ENCODE measurements around the gene SUSD1.
"Not testable (repeated sequence)": the region's sequence is repeated elsewhere in the genome, so short reads cannot be mapped to it uniquely, and the experiment has no call there.

The SUSD1 gene

GRCh38 chr9:112173489-112174221 is 1.4 kb downstream of the SUSD1 start:
- DNase-seq (ENCODE audit: low read depth), result no peak

- no peak for DNase-seq (ENCODE audit: low read depth)
These were observed 4.1 kb downstream of the SUSD1 start for GRCh38 chr9:112170968-112171367.

- DNase-seq (ENCODE audit: low read depth), result no peak
These were observed 4.9 kb downstream of the SUSD1 start for GRCh38 chr9:112170235-112170634.

GRCh38 chr9:112169368-112169767 is 5.7 kb downstream of the SUSD1 start:
- DNase-seq (ENCODE audit: low read depth), result no peak

GRCh38 chr9:112168197-112168596 is 6.9 kb downstream of the SUSD1 start:
- DNase-seq (ENCODE audit: low read depth), result no peak

GRCh38 chr9:112166176-112167140 is 8.6 kb downstream of the SUSD1 start:
- DNase-seq (ENCODE audit: low read depth), result no peak

GRCh38 chr9:112162621-112163413 is 12.3 kb downstream of the SUSD1 start:
- no peak for DNase-seq (ENCODE audit: low read depth)

GRCh38 chr9:112159781-112160180 is 15.3 kb downstream of the SUSD1 start:
- DNase-seq (ENCODE audit: low read depth), result no peak

GRCh38 chr9:112158656-112159367 is 16.3 kb downstream of the SUSD1 start:
- DNase-seq (ENCODE audit: low read depth), result no peak

GRCh38 chr9:112157961-112158360 is 17.1 kb downstream of the SUSD1 start:
- no peak for DNase-seq (ENCODE audit: low read depth)

- no peak for DNase-seq (ENCODE audit: low read depth)
These were observed 18.0 kb downstream of the SUSD1 start for GRCh38 chr9:112157087-112157486.

GRCh38 chr9:112149211-112149610 is 25.9 kb downstream of the SUSD1 start:
- DNase-seq (ENCODE audit: low read depth), result no peak

GRCh38 chr9:112145886-112146285 is 29.2 kb downstream of the SUSD1 start:
- no peak for DNase-seq (ENCODE audit: low read depth)

GRCh38 chr9:112144807-112145206 is 30.3 kb downstream of the SUSD1 start:
- no peak for DNase-seq (ENCODE audit: low read depth)

- no peak for DNase-seq (ENCODE audit: low read depth)
These were observed 32.7 kb downstream of the SUSD1 start for GRCh38 chr9:112142420-112142819.

- DNase-seq (ENCODE audit: low read depth), result no peak
These were observed 34.2 kb downstream of the SUSD1 start for GRCh38 chr9:112140936-112141335.

GRCh38 chr9:112137066-112137465 is 38.0 kb downstream of the SUSD1 start:
- DNase-seq (ENCODE audit: low read depth), result no peak

GRCh38 chr9:112135706-112136105 is 39.4 kb downstream of the SUSD1 start:
- DNase-seq (ENCODE audit: low read depth), result no peak

GRCh38 chr9:112133806-112134205 is 41.3 kb downstream of the SUSD1 start:
- not testable (repeated sequence) for DNase-seq (ENCODE audit: low read depth)

- no peak for DNase-seq (ENCODE audit: low read depth)
These were observed 42.7 kb downstream of the SUSD1 start for GRCh38 chr9:112132356-112132755.

GRCh38 chr9:112130997-112131396 is 44.1 kb downstream of the SUSD1 start:
- DNase-seq (ENCODE audit: low read depth), result no peak

- DNase-seq (ENCODE audit: low read depth), result no peak
These were observed 44.8 kb downstream of the SUSD1 start for GRCh38 chr9:112130347-112130746.

Data from activated gamma-delta T cell treated with anti-CD3 and anti-CD28 coated beads, Interleukin-2, amount 50 U/mL, for 16 hours (primary cell).